MM.1S (cell line): Measurements from ENCODE around the gene AMOTL2.

Experiments
- DNase-seq: peaks from one replicate; pipeline ENCODE4 v3.0.0-alpha.2; 2015
- H2AFZ ChIP-seq: fragments of 300-600 bp; sonication (generic); 2 replicates; pipeline ENCODE4 v1.6.0; 2016; ENCODE audit warnings: antibody characterized with exemption, low read length
- H3F3A ChIP-seq: fragments of 300-600 bp; sonication (generic); 2 replicates; pipeline ENCODE4 v1.6.1; 2016; ENCODE audit warnings: mild to moderate bottlenecking, antibody characterized with exemption, low read length, moderate library complexity, mixed read lengths; ENCODE audit not compliant: insufficient read depth
- H3K27ac ChIP-seq: fragments of 300-600 bp; sonication (generic); 2 replicates; pipeline ENCODE4 v1.5.1; 2016; ENCODE audit warnings: mild to moderate bottlenecking, low read length
- H3K27me3 ChIP-seq: fragments of 300-600 bp; sonication (generic); replicated peaks from 2 replicates; pipeline ENCODE4 v1.6.0; 2016; ENCODE audit warnings: low read length; ENCODE audit not compliant: insufficient read depth
- H3K36me3 ChIP-seq: fragments of 300-600 bp; sonication (generic); replicated peaks from 2 replicates; pipeline ENCODE4 v1.6.1; 2016; ENCODE audit warnings: mild to moderate bottlenecking, low read length, mixed read lengths; ENCODE audit not compliant: insufficient read depth
- H3K4me1 ChIP-seq: fragments of 300-600 bp; sonication (generic); 2 replicates; pipeline ENCODE4 v1.6.1; 2016; ENCODE audit warnings: low read length, mixed read lengths
- H3K4me2 ChIP-seq: fragments of 300-600 bp; sonication (generic); 2 replicates; pipeline ENCODE4 v1.6.0; 2016; ENCODE audit warnings: low read depth, low read length
- H3K4me3 ChIP-seq: fragments of 300-600 bp; sonication (generic); 2 replicates; pipeline ENCODE4 v1.5.1; 2016; ENCODE audit warnings: low read length, mixed read lengths
- H3K79me2 ChIP-seq: fragments of 300-600 bp; sonication (generic); 2 replicates; pipeline ENCODE4 v1.6.1; 2016; ENCODE audit warnings: mixed run types, low read length, mixed read lengths
- H3K9ac ChIP-seq: fragments of 300-600 bp; sonication (generic); 2 replicates; pipeline ENCODE4 v1.6.1; 2016; ENCODE audit warnings: low read length, mixed read lengths
- H3K9me2 ChIP-seq: fragments of 300-600 bp; sonication (generic); replicated peaks from 2 replicates; pipeline ENCODE4 v1.6.1; 2016; ENCODE audit warnings: mild to moderate bottlenecking, low read length, mixed read lengths; ENCODE audit not compliant: insufficient read depth
- H3K9me3 ChIP-seq: fragments of 300-600 bp; sonication (generic); replicated peaks from 2 replicates; pipeline ENCODE4 v1.6.1; 2016; ENCODE audit warnings: mild to moderate bottlenecking, low read length, mixed read lengths; ENCODE audit not compliant: insufficient read depth
- H4K20me1 ChIP-seq: fragments of 300-600 bp; sonication (generic); 2 replicates; pipeline ENCODE4 v1.6.1; 2016; ENCODE audit warnings: mild to moderate bottlenecking, low read length, moderate library complexity, mixed read lengths; ENCODE audit not compliant: insufficient read depth
- CTCF ChIP-seq: fragments of 300-600 bp; sonication (generic); IDR thresholded peaks from 2 replicates; pipeline ENCODE4 v1.5.1; 2016; ENCODE audit warnings: antibody characterized with exemption, low read length, mixed read lengths
- EZH2 ChIP-seq: fragments of 300-600 bp; sonication (generic); optimal IDR thresholded peaks from 2 replicates; pipeline ENCODE3; 2017; ENCODE audit warnings: low read depth, mild to moderate bottlenecking, antibody characterized with exemption, low read length, mixed read lengths
- EZH2phosphoT487 ChIP-seq: fragments of 300-600 bp; sonication (generic); IDR thresholded peaks from 2 replicates; pipeline ENCODE4 v1.6.1; 2018; ENCODE audit warnings: antibody characterized with exemption, low read length

Gene AMOTL2

DNA sequence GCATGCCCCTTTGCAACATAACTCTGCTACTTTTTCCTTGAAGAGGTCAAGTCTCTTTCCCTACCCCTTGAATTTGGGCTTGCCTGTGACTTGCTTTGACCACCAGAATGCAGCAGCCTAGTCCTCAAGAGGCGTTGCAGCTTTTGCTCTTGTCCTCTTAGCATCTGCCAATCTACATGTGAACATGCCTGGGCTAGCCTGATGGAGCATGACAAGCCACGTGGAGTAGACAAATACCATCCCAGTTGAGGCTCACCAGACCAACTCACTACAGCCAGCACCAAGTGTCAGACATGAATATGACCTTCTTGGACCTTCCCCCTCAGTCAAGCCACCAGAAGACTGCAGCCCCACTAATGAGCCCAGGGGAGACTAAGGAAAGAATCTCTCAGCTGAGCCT, 32.9 kb downstream of the AMOTL2 start:
- Histone ChIP-seq H2AFZ (no peak overlapping the region), H3K4me2 (no peak overlapping the region)

GRCh38 chr3:134340982-134341365, 33.3 kb downstream of the AMOTL2 start:
- Histone ChIP-seq H3K9me2 (no peaks in the 10 kb centered on the region), H3K4me2 (no peak overlapping the region), H3K36me3 (no peaks in the 10 kb centered on the region), H3K27ac (no peak overlapping the region), H3K9me3 (no peaks in the 10 kb centered on the region), H3K9ac (no peak overlapping the region), H4K20me1 (no peaks in the 10 kb centered on the region), H2AFZ (no peak overlapping the region), H3F3A (no peaks in the 10 kb centered on the region), H3K4me3 (no peak overlapping the region), H3K4me1 (no peaks in the 10 kb centered on the region), H3K27me3 (no peaks in the 10 kb centered on the region), H3K79me2 (no peaks in the 10 kb centered on the region)
- TF ChIP-seq EZH2phosphoT487 (no peak), EZH2 (no peak), CTCF (no peak)
- DNase-seq, result no peak

More for the DNA sequence above, 32.9 kb downstream of the AMOTL2 start:
- TF ChIP-seq CTCF (no peak), EZH2 (no peak), EZH2phosphoT487 (no peak)
- no peaks in the 10 kb centered on the region for H3K4me1 ChIP-seq
- no peaks in the 10 kb centered on the region for H3F3A ChIP-seq
- H3K36me3 ChIP-seq, result no peaks in the 10 kb centered on the region
- no peak for DNase-seq
- no peaks in the 10 kb centered on the region for H4K20me1 ChIP-seq
- H3K4me3 ChIP-seq, result no peak overlapping the region
- H3K9me3 ChIP-seq, result no peaks in the 10 kb centered on the region
- no peaks in the 10 kb centered on the region for H3K79me2 ChIP-seq
- no peaks in the 10 kb centered on the region for H3K27me3 ChIP-seq
- H3K9me2 ChIP-seq, result no peaks in the 10 kb centered on the region
- H3K27ac ChIP-seq, result no peak overlapping the region
- no peak overlapping the region for H3K9ac ChIP-seq

- Histone ChIP-seq H3K9me2 (no peaks in the 10 kb centered on the region), H3K9ac (no peak overlapping the region), H3K4me3 (no peak overlapping the region), H3K4me1 (no peaks in the 10 kb centered on the region), H3K27me3 (no peaks in the 10 kb centered on the region), H3F3A (no peaks in the 10 kb centered on the region), H3K9me3 (no peaks in the 10 kb centered on the region), H3K4me2 (no peak overlapping the region), H4K20me1 (no peaks in the 10 kb centered on the region), H3K36me3 (no peaks in the 10 kb centered on the region), H3K27ac (no peak overlapping the region), H3K79me2 (no peaks in the 10 kb centered on the region), H2AFZ (no peak overlapping the region)
- no peak for TF ChIP-seq EZH2
- TF ChIP-seq CTCF, result no peak
- TF ChIP-seq EZH2phosphoT487, result no peak
- no peak for DNase-seq
Measured at GRCh38 chr3:134340362-134340981, 33.8 kb downstream of the AMOTL2 start.
